Glomerular endothelial cell (primary cell): Measurements from ENCODE around the gene DAPK1. TPM values are rescaled to one million over a fixed set of nuclear protein-coding genes. Genes with fewer than 3 reads are reported as not detected.
A peak's percentile ranks its signal among the peaks of the same experiment; 100 is the strongest.

Source experiments
- DNase-seq: peaks from one replicate; pipeline ENCODE4 v3.0.0-alpha.2; 2011; ENCODE audit warnings: low read depth, low spot score; ENCODE audit errors: extremely low read depth
- total RNA-seq: library from RNA; depleted of rRNA; stranded (reverse); fragments of >200 nt; gene quantifications from 2 replicates; pipeline ENCODE4 v1.2.3, GENCODE V29; 2015

The DAPK1 gene
- total RNA-seq, 1 donor from 2014 or later, result 63.8 TPM

DNA sequence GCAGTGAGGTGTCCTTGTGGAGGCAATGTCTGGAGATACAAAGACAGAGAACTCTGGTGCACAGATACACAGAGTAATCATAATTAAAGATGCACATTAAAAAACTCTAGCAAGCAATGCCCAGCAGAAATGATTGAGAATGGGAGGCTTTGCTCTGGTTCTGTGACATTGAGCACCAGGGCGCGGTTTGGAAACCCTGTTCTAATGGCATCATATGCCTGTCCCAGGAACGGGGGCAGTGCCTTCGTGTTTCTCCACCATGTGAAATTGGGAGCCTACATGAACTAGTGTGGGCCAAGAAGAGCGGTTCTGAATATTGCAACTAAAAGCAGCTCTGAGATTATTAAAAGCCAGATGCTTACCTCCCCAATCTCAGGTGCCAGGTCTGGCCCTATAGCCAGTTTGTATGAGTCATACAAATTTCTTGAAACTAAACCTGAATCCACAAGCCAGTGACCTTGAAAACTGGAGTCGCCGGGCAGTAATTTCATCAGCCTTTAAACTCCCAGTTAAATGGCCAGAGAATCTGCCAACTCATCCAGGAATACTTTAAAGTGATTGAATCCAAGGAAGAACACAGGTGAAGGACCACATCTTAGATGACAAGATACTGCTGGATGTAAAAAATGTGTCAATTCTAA is 206.1 kb downstream of the DAPK1 start:
- no peak for DNase-seq

DNA sequence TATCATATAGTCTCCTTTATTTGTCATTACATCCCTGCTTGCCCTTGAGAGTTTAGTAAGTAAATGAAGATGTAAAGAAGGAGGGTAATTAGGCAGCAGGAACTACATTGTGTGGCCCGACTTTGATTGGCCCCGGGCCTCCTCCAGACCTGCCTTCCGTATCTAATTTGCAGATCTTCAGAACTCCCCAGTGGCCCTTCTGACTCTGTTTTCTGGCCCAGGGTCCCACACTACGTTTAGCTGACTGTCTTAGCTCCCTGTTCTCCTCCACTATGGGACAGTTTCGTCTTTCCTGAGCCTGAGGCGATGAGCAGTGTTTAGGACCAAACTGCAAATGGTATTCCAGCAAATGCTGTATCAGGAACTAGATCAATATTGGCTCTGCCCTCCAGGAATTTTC is 206.7 kb downstream of the DAPK1 start:
- DNase-seq, result no peak

DNA sequence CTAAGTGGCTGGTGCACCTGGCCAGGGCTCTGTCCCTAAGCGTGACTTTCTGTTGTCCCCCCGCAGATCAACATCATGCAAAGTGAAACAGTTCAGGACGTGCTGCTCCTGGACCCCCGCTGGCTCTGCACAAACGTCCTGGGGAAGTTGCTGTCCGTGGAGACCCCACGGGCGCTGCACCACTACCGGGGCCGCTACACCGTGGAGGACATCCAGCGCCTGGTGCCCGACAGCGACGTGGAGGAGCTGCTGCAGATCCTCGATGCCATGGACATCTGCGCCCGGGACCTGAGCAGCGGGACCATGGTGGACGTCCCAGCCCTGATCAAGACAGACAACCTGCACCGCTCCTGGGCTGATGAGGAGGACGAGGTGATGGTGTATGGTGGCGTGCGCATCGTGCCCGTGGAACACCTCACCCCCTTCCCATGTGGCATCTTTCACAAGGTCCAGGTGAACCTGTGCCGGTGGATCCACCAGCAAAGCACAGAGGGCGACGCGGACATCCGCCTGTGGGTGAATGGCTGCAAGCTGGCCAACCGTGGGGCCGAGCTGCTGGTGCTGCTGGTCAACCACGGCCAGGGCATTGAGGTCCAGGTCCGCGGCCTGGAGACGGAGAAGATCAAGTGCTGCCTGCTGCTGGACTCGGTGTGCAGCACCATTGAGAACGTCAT is 208.5 kb downstream of the DAPK1 start:
- no peak for DNase-seq

DNA sequence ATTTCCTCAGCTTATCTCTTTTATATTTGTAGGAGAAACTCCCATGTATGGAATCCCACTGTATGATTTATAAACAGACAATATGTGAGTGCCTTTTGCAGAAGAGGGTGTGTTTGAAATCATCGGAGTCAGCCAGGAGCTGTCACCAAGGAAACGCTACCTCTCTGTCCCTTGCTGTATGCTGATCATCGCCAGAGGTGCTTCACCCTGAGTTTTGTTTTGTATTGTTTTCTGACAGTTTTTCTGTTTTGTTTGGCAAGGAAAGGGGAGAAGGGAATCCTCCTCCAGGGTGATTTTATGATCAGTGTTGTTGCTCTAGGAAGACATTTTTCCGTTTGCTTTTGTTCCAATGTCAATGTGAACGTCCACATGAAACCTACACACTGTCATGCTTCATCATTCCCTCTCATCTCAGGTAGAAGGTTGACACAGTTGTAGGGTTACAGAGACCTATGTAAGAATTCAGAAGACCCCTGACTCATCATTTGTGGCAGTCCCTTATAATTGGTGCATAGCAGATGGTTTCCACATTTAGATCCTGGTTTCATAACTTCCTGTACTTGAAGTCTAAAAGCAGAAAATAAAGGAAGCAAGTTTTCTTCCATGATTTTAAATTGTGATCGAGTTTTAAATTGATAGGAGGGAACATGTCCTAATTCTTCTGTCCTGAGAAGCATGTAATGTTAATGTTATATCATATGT is 210.3 kb downstream of the DAPK1 start:
- DNase-seq, result no peak

DNA sequence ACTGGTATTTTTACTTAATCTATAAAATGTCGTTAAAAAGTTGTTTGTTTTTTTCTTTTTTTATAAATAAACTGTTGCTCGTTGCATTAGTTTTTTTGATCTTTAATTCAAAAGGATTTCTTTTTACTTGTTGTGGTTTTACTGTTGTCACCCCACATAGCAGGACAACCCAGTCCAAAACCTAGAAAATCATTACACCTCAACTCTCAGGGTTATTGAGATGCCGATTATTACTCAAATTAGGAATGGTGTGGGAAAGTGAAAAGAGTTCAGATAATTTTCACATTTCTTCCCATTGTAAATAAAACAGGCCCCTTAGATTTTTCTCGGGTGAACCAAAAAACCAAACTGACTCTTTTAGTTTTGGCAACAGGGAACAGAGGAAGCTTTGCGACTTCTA is 210.9 kb downstream of the DAPK1 start:
- no peak for DNase-seq

DNA sequence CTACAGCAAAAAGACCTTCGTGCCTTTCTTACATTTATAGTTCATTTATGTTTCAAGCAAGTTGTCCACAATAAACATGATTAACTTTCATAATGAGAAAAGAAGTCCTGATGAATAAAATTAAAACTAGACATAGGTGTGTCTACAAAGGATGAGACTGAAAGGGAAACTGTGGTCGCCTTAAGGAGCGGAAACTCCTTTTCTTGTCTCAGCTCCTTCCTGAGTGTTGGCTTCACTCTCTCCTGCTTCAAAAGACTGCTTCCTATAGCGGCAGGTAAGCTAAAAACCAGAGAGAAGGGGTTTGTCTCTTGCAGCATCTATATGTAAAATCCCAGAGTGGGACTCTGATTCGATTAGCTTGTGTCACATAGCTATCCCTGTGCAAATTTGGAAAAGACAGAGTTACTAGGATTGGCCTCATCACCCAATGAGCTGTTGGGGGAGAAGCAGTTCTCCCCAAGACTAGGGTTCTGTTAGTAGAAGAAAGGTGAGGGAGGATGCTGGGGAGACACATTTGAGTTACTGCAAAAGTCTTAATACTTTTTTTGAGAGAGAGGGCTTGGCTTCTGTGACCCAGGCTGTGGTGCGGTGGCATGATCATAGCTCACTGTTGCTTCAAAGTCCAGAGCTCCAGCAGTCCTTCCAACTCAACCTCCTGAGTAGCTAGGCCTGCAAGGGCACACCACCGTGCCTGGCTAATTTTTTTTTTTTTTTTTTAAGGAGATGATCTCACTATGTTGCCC is 211.5 kb downstream of the DAPK1 start:
- no peak for DNase-seq

DNA sequence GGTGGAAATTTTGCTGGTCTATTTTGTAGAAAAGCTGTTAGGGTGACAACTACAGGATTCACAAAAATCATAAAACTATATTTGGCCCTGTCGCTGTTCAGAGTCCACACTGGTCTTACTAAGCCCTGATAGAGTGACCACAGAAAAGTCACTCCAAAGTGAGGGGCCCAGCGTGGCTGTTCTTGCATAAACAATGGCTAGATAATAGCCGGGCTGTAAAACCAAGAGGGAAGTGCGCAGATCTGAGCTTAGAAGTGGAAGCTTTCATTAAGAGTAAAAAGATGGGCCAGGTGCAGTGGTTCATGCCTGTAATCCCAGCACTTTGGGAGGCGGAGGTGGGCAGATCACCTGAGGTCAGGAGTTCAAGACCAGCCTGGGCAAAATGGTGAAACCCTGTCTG is 212.8 kb downstream of the DAPK1 start:
- DNase-seq, result no peak

DNA sequence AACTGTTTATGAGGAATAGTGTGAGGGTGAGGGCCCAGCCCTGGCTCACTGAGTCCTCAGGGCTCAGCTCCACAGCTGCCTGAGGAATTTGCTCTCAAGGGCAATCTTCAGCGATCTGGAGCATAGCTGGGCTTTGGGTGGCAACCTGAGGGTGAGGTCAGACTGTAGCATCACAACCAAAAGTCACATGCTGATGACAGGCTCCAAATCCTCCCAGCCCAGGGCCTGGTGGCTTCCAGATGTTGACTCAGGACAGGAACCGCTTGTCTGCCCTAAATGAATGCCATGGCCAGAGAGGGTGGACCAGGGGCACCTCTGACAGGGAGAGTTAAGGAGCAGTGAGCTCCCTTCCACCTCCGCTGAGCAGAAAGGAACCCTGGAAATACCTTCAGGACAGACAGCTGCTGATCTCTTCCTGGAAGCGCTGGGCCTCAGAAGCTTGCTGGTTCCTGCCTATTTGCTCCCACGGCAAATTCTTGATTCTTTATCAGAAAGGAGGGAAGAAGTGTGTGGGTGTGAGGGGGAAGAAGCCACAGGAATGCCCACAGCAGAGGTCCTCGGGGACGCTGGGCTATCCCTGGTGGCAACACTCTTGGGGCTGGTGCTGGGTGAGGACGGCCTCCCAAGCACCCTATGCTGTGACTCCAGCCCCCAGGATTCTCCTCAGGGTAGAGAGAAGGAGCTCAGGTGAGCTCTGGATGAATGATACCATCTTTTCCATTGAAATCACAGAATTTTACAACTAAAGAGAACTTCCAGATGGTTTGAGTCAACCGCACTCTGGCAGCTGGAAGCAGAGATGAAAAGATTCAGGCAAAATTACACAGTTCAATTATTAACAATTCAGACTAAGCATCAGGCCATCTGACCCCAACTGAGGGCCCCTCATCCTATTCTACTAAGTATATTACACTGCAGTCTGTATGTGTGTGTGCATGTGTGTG is 214.5 kb downstream of the DAPK1 start:
- no peak for DNase-seq

DNA sequence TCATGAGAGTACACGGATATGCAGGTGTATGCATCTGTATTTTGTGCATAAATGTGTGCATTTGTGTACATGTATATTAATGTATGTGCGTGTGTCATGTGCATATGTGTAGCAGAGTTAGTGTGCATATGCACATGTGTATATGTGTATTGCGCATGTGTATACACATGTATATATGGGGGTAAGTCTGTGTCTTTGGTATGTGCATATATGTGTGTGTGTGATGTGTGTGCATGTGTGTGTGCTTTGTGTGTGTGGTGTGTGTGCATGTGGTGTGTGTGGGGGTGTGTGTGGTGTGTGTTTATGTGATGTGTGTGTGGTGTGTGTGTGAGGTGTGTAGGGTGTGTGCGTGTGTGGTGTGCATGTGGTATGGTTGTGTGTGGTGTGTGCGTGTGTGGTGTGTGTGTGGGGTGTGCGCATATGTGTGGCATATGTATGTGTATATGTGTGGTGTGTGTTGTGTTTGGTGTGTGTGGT is 215.2 kb downstream of the DAPK1 start:
- DNase-seq, result no peak

DNA sequence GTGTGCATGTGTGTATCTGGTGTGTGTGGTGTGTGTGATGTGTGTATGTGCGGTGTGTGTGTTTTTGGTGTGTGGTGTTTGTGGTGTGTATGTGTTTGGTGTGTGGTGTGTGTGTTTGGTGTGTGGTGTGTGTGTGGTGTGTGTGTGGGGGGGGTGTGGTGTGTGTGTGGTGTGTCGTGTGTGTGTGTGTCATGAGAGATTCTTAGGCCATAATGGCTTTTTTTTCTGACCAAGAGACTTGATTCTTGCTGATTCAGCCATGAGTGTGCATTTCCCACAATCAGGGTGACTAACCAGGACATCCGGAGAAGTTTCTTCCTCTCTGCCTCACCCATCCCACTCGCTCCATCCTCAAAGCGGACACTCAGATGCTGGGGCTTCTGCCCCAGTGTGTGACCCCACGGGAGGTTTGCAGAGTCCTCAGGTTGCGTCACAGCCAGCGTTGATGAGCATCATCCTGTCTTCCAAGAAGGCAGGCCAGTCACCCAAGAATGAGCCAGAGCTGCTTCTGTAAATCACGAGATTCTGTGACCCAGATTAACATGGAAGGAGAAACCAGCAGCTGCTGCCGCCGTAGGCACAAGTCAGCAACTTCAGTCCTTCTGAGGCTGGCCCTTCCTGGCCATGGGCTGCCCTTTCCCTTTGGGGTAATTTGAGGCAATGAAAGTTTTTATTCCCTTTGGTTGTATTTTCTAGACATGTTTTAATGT is 215.8 kb downstream of the DAPK1 start:
- DNase-seq, result peak; percentile 68

DNA sequence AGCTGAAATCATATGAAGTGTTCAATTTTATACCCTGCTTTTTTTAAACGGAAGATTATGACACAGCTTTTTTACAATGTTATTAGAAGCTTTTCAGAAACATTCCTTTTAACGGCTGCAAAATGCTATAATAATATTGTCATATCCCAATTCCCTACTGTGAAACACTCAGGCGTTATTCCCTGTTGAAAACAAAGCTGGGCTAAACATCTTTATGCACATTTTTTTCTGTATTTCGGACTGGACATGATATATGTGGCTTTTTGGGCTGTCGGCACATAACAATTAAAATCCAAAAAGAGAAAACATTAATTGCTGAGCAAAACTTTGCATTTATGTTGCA is 216.3 kb downstream of the DAPK1 start:
- DNase-seq, result no peak

DNA sequence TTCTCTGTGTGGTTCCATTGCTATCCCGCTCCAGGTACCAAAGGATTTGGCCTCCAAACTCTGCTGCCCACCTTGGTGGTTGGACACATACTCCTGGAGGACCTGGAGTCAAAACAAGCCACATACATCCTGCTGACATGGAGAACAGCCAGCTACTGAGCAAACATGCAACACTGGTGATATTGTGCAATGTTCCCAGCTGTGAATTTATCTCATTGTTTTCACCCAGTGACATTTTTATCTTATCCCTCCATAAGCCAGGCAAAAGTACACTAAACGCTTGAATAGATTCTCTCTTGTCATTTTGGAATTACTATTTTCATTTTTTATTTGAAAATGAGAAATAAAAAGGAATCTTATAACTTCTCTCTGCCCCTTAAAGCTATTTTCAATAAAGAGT is 217.2 kb downstream of the DAPK1 start:
- no peak for DNase-seq

DNA sequence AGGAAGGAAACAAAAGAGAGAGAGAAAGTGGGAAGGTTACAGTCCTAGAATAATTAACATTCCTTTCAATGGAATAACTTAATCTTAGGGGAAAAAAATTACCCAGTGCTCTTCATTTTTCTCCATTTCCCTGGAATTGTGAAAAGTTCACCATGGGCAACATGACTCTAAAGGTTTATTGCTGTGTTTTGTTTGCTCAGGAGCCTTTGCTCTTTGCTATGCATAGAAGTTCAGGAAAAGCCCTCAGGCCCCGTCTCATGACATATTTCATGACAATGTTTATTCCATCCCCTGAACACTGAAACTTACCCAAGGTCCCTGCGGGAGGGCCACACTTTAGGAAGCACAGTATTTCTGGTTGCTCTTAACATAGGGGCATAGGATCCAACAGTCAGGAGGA is 218.5 kb downstream of the DAPK1 start:
- no peak for DNase-seq

DNA sequence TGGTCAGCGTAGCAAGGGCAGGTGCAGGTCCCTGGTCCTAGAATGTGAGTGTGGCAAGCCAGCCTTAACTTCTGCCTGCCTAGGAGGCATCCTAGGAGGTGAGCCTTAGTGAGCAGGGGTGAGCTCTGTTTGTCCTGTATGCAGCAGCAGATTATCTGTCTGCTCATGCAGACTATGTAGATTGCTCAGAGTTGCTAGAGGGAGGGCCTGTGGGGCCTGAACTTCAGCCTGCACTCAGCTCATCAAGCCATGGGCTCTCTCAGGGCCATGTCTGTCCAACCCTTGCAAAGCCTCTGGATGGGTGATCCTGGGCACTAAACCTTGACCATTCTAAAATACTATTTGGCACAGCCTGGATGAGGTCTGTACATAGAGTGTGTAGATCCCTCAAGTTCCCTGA is 219.8 kb downstream of the DAPK1 start:
- no peak for DNase-seq

DNA sequence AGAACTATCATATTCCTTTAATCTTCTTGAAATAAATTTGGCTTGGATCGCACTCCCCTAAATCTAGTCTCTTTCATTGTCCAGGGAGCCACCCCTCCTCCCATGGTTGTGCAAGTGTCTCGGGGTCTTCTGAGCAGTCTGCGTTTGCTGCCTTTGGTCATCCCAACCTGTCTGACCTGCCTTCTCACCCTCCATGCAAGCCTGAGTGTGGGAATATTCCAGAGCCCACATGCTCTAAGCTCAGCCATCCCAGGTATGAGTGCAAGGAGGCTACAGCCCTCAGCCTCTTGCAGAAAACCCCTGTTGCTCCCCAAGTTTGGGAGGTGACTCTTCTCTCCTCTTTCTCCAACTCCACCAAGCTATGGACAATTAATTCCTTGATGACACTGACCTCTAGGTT is 220.6 kb downstream of the DAPK1 start:
- DNase-seq, result no peak

DNA sequence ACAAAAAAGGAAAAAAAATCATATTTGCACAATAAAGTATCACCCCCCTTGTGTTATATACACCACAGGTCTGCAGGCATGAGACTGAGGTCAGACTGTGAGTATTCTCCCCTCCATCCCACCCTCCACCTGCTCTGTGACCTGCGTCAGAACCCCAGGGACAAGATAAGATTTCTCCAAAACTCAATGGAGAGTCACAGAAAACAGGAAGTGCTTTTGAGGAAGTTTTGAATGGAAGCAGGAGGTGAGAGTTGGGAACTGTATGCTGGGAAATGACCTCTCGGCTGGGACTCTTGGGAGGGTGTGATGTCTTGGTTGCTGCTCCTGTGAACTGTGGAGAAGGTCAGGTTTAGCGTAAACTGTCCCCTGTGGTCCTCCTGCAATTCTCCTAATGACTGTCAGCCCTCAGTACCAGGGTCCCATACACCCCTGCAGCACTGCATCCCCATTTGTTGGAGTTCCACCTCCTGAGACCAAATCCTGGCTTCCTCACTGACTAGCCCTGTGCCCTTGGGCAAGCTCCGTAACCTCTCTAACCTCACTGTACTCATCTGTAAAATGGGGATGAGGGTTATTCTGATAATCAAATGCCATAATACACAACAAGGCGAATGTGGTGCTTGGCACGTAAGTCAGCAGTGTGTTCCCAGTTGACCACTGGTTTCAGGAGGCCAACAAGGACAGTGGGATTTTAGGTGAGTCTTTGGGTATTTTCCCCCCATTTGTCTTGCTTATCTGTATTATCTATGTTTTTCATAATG is 221.4 kb downstream of the DAPK1 start:
- DNase-seq, result no peak

DNA sequence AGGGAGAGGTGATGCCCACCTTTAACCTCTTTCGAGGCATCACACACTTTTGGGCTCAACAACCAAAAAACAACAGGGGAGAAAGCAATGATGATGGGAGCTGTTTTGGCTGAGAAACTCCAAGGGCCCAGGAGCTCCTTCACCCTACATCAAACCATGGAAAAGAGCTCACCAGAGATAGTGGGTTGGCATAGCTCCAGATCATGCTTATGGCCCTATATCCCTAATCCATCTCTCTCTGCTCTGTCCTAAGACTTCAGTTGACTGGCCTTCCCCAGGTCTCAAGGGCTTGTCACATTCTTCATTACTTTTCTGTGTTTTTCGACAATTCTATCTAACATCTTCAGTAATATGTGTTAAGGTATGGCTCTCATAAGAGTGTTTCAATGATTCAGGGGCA is 222.5 kb downstream of the DAPK1 start:
- DNase-seq, result no peak

DNA sequence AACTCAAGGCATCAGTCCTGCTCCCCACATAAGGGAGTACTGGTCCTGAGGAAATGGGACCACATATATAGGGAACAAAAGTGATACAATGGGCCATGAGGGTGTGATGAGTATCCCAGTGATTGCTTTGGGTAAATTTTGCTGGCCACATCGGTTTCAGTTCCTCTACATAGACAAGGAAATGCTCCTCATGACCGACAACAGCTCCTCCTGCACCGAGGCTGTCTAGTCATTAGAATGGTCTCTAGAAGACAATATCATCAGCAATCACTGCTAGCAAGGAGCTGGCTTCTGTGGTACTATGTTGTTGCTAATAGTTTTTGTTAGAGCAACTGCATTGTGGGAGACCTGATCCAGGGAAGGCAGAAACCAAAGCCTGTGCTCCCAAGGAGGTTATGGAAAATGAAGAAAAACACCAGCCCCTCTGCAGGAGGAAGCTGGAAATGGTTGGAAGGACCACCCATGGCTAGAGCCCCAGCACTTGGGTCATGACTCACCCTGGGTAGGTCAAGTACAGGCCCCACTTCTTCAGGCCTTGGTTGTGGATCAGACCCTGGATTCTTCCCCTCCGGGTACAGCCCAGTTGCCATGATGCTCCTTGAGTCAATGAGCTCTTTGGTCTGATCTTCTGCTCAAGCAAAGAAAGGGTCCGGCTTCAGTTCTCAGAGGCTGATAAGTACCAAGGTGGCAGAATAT is 224.9 kb downstream of the DAPK1 start:
- no peak for DNase-seq
